ENCODE measurements around the gene PRSS2.

DNA sequence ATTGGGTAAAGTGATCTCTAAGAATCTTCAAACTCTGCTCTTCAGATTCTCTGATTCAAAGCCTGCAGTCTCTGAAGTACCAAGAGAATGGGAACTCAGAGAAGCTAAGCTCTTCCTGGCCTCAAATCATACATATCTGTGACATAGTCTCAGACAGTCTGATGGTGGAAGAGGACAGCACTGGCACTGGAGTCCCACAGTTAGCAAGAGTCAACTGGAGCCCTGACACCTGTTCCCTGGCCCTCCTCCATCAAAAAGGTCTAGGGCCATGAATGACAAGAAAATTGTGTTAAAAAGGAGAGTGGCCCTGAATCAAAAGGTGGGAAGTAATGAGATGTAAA, 37.7 kb downstream of the PRSS2 start:
- TF ChIP-seq SMARCC2 (IDR thresholded peaks at IDR 0.05; ENCODE audit: low read depth) (no peak), DIDO1 (tag; IDR thresholded peaks at IDR 0.05; ENCODE audit: low read depth) (no peak), ZNF239 (CRISPR knock-in tag; IDR thresholded peaks at IDR 0.05) (no peak), MXI1 (IDR thresholded peaks at IDR 0.05; ENCODE audit: low read depth, low read length) (no peak), CREB1 (IDR thresholded peaks at IDR 0.05) (no peak), CREB1 (CRISPR knock-in tag; IDR thresholded peaks at IDR 0.05) (no peak), SMARCA5 (IDR thresholded peaks at IDR 0.05) (no peak)
- TF ChIP-seq, protein P1, sequence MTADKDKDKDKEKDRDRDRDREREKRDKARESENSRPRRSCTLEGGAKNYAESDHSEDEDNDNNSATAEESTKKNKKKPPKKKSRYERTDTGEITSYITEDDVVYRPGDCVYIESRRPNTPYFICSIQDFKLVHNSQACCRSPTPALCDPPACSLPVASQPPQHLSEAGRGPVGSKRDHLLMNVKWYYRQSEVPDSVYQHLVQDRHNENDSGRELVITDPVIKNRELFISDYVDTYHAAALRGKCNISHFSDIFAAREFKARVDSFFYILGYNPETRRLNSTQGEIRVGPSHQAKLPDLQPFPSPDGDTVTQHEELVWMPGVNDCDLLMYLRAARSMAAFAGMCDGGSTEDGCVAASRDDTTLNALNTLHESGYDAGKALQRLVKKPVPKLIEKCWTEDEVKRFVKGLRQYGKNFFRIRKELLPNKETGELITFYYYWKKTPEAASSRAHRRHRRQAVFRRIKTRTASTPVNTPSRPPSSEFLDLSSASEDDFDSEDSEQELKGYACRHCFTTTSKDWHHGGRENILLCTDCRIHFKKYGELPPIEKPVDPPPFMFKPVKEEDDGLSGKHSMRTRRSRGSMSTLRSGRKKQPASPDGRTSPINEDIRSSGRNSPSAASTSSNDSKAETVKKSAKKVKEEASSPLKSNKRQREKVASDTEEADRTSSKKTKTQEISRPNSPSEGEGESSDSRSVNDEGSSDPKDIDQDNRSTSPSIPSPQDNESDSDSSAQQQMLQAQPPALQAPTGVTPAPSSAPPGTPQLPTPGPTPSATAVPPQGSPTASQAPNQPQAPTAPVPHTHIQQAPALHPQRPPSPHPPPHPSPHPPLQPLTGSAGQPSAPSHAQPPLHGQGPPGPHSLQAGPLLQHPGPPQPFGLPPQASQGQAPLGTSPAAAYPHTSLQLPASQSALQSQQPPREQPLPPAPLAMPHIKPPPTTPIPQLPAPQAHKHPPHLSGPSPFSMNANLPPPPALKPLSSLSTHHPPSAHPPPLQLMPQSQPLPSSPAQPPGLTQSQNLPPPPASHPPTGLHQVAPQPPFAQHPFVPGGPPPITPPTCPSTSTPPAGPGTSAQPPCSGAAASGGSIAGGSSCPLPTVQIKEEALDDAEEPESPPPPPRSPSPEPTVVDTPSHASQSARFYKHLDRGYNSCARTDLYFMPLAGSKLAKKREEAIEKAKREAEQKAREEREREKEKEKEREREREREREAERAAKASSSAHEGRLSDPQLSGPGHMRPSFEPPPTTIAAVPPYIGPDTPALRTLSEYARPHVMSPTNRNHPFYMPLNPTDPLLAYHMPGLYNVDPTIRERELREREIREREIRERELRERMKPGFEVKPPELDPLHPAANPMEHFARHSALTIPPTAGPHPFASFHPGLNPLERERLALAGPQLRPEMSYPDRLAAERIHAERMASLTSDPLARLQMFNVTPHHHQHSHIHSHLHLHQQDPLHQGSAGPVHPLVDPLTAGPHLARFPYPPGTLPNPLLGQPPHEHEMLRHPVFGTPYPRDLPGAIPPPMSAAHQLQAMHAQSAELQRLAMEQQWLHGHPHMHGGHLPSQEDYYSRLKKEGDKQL (CRISPR knock-in tag; IDR thresholded peaks at IDR 0.05; ENCODE audit: borderline replicate concordance) = no peak

Data from K562 (cell line).